ENCODE data around the gene PGLYRP1. TPM values are rescaled to one million over a fixed set of nuclear protein-coding genes. Genes with fewer than 3 reads are reported as not detected.
A peak's percentile ranks its signal among the peaks of the same experiment; 100 is the strongest.

The PGLYRP1 gene
- total RNA-seq, 1 donor from 2014 or later, result 3.0 TPM

DNA sequence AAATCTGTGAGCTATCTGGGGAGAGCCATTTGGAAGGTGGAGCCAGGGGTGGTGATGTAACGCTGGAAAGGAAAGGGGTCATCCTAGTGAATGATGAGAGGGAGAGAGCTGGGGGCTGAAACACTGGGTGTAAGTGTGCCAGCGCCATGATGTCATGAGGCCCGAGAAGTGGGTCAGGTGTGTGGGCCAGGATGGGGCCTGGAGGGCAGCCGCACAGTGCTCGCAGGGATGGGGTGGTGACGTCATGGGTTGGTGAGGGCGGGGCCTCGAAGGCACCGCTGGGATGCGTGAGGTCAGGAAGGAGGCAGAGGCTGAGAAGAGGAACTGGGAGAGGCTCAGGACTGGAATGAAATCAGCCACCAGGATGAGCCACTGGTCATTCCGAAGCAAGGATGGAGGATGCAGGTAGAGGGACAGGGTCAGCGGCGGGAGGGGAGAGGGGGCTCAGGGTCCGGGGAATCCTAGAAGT is 23.2 kb downstream of the PGLYRP1 start:
- ATAC-seq (no peak), DNase-seq (no peak)
- intact Hi-C loops (cut with DNase I), result no loop called here
- Histone ChIP-seq H3K4me1 (peaks cover 10% of the 10 kb centered on the region), H3K27me3 (ENCODE audit: low read depth) (no peaks in the 10 kb centered on the region), H3K4me3 (no peak overlapping the region), H3K36me3 (peaks cover 11% of the 10 kb centered on the region), H3K9me3 (no peaks in the 10 kb centered on the region), H3K27ac (no peak overlapping the region)
- TF ChIP-seq CTCF (IDR thresholded peaks at IDR 0.05), result no peak

GRCh38 chr19:45998834-45999233 is 24.0 kb downstream of the PGLYRP1 start:
- no peak for DNase-seq
- H3K27ac ChIP-seq, result no peak overlapping the region
- no peaks in the 10 kb centered on the region for H3K27me3 ChIP-seq (ENCODE audit: low read depth)
- peaks cover 15% of the 10 kb centered on the region for H3K4me1 ChIP-seq
- no peaks in the 10 kb centered on the region for H3K9me3 ChIP-seq
- H3K36me3 ChIP-seq, result peaks cover 7% of the 10 kb centered on the region
- no peak for ATAC-seq
- H3K4me3 ChIP-seq, result no peak overlapping the region
- no peak for TF ChIP-seq CTCF (IDR thresholded peaks at IDR 0.05)
- intact Hi-C loops (cut with DNase I), result no loop called here

DNA sequence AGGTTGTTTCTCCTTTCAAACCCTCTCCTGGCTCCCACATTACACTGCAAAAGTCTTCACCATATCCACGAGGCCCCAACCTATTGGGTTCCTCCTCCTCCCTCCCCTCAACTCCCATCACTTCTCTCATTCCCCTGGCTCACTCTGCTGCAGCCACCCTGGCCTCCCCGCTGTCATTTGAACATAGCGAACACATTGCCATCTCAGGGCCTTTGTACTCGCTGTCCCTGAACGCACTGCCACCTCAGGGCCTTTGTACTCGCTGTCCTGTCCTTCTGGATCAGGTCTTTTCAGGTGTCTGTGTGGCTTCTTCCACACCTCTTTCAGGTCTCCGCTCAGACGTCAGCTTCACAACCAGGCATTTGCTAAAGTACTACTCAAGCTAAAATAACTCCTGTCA is 25.9 kb downstream of the PGLYRP1 start:
- Histone ChIP-seq H3K36me3 (peaks cover 7% of the 10 kb centered on the region), H3K27me3 (ENCODE audit: low read depth) (no peaks in the 10 kb centered on the region), H3K4me1 (peaks cover 15% of the 10 kb centered on the region), H3K4me3 (no peak overlapping the region), H3K27ac (no peak overlapping the region), H3K9me3 (no peaks in the 10 kb centered on the region)
- no peak for TF ChIP-seq CTCF (IDR thresholded peaks at IDR 0.05)
- intact Hi-C loops (cut with DNase I), result no loop called here
- DNase-seq, result no peak
- ATAC-seq, result no peak

- Histone ChIP-seq H3K27ac (peak overlapping the region; percentile 80), H3K4me1 (peaks cover 15% of the 10 kb centered on the region), H3K27me3 (ENCODE audit: low read depth) (no peaks in the 10 kb centered on the region), H3K4me3 (peak overlapping the region; percentile 74), H3K9me3 (no peaks in the 10 kb centered on the region), H3K36me3 (peaks cover 7% of the 10 kb centered on the region)
- no peak for TF ChIP-seq CTCF (IDR thresholded peaks at IDR 0.05)
- intact Hi-C loops (cut with DNase I), result no loop called here
- DNase-seq (no peak), ATAC-seq (no peak)
Measured at GRCh38 chr19:45995715-45996385, 27.0 kb downstream of the PGLYRP1 start.

DNA sequence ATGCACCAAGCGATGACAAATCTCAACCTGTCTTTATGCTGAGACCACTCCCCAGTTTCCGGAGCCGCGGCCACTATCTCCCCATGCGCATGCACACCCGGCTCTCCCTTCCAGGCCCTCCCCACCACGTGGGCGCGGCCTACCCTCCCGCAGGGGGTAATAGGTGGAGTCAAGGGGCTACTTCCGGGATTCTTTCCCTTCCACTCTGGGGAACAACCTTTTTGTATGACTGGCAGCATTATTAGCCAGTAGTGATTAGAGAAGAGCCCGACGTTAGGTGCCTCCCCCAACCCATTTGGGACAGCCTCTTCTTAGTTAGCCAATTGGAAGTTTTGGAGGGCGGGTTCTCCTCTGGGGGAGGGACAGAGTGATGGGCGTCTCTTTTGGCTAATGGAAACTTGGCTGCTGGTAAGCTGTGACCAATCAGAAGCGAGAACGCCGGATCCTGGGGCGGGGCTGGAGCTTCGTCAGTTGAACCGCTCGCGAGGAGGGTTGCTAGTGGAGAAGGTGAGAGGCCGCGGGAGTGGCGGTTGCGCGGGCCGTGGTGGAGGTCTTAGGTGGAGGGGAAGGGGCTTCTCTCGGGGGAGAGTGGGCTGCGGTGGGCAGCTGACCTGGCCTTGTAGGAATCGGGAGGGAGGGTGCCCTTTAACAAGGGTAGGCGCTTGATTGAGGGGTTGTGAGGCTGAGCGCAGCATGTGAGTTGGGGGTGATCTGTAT is 27.7 kb downstream of the PGLYRP1 start, which contains the start of gene CCDC61:
Gene CCDC61 (plus strand): TSS at position 470 of the 717 bp plus-strand sequence. CDS start 7,552 bp downstream, outside the sequence.
- H3K9me3 ChIP-seq, result no peaks in the 10 kb centered on the region
- peaks cover 7% of the 10 kb centered on the region for H3K36me3 ChIP-seq
- peaks cover 15% of the 10 kb centered on the region for H3K4me1 ChIP-seq
- peak within 1 kb of the TSS; percentile 74 for H3K4me3 ChIP-seq
- intact Hi-C loops (cut with DNase I), result no loop called here
- ATAC-seq, result peak; percentile 99
- H3K27me3 ChIP-seq (ENCODE audit: low read depth), result no peaks in the 10 kb centered on the region
- TF ChIP-seq CTCF (IDR thresholded peaks at IDR 0.05), result no peak
- DNase-seq, result peak; percentile 94
- H3K27ac ChIP-seq, result peak within 1 kb of the TSS; percentile 80
